Measurements from ENCODE around the gene OR6C75. TPM values are rescaled to one million over a fixed set of nuclear protein-coding genes. Genes with fewer than 3 reads are reported as not detected.
"Not testable (repeated sequence)": the region's sequence is repeated elsewhere in the genome, so short reads cannot be mapped to it uniquely, and the experiment has no call there.

OR6C75 gene
- not detected in 2 replicates for total RNA-seq

DNA sequence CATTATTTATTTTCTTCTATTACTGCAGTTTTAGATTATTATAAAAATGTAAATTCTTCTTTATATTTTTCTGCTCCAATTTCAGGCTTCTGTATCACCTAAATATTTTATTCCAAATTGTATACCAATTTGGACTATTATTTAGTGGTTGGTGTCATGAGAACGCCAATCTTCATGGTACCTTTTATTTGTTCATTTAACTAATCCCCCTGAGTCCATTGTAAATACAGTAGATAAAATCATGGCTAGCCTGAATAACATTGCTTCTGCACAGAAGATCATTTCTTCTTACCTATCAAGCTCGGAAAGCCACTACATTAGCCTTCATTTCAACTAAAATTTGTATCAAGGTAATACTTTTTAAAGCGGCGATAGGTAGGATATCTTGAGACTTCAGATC lies at the start of gene OR6C75:
Gene OR6C75 (plus strand): TSS at position 301 of the 400 bp plus-strand sequence. CDS start 2,136 bp downstream, outside the sequence.
- TF ChIP-seq, protein P1, sequence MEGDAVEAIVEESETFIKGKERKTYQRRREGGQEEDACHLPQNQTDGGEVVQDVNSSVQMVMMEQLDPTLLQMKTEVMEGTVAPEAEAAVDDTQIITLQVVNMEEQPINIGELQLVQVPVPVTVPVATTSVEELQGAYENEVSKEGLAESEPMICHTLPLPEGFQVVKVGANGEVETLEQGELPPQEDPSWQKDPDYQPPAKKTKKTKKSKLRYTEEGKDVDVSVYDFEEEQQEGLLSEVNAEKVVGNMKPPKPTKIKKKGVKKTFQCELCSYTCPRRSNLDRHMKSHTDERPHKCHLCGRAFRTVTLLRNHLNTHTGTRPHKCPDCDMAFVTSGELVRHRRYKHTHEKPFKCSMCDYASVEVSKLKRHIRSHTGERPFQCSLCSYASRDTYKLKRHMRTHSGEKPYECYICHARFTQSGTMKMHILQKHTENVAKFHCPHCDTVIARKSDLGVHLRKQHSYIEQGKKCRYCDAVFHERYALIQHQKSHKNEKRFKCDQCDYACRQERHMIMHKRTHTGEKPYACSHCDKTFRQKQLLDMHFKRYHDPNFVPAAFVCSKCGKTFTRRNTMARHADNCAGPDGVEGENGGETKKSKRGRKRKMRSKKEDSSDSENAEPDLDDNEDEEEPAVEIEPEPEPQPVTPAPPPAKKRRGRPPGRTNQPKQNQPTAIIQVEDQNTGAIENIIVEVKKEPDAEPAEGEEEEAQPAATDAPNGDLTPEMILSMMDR (IDR thresholded peaks at IDR 0.05; ENCODE audit: insufficient read depth, low read length, severe bottlenecking), result no peak
- no peak within 1 kb of the TSS for H3K4me3 ChIP-seq (ENCODE audit: low read depth, low read length)
- H3K36me3 ChIP-seq (ENCODE audit: control insufficient read depth, insufficient read depth, low read length), result no peaks in the 10 kb centered on the region
- no peaks in the 10 kb centered on the region for H3K27me3 ChIP-seq (ENCODE audit: control insufficient read depth, insufficient read depth, low read length)
- DNase-seq (ENCODE audit: low read depth), result no peak
- FAIRE-seq, result no peak

DNA sequence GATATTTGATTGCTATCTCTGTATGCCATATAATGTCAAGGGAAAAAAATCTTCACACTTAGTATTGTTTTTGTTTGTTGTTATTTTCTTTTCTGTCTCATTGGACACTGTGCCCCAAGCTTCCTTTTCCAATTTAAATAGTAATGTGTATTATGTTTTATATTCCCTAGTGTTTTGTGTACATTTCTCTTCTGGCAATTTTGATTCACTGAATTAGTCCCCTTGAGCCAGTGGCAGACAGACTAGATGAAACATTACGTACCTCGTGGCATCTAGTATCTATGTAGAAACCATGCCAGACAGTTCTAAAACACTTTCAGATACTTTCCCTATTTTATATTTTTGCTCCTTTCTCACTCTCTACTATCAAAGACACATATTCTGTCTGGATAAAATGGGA lies 48.7 kb upstream of the OR6C75 start, which contains the start of gene OR6C1:
Gene OR6C1 (plus strand): TSS at position 301 of the 400 bp plus-strand sequence. CDS start 6,257 bp downstream, outside the sequence.
- FAIRE-seq (no peak), DNase-seq (ENCODE audit: low read depth) (no peak)
- Histone ChIP-seq H3K4me3 (ENCODE audit: low read depth, low read length) (no peak within 1 kb of the TSS), H3K36me3 (ENCODE audit: control insufficient read depth, insufficient read depth, low read length) (no peaks in the 10 kb centered on the region), H3K27me3 (ENCODE audit: control insufficient read depth, insufficient read depth, low read length) (no peaks in the 10 kb centered on the region)
- TF ChIP-seq, protein P1 (IDR thresholded peaks at IDR 0.05; ENCODE audit: insufficient read depth, low read length, severe bottlenecking), result no peak

DNA sequence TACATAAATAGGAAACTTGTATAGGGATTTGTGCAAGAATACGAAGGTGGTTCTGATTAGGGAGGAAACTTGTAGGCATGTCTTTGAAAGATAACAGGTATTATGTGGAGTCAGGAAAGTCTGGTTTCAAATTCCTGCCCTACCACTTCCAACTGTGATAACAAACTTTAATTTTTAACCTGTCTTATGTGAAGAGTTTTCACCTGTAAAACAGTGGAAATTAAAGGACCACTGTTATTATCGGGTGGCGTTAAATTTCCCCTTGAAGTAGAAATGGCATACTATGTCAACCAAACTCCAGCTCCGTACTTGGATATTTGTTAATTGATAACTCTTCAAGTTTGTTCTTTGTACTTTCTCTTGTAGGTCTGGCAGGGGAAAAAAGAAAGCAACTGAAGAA lies 42.6 kb upstream of the OR6C75 start:
- no peak for DNase-seq (ENCODE audit: low read depth)
- FAIRE-seq, result no peak

DNA sequence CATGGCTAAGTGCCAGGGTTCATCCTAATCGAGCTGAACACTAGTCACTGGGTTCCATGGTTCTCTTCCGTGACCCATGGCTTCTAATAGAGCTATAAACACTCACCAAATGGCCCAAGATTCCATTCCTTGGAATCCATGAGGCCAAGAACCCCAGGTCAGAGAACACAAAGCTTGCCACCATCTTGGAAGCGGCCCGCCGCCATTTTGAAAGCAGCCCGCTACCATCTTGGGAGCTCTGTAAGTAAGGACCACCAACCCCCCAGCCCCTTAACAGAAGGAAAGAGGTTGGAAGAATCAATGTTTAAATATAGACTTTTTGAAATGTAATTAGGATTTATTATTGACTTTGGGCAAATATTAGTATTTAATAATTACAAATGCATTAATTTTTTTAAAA lies 37.0 kb upstream of the OR6C75 start:
- DNase-seq (ENCODE audit: low read depth); H3K36me3 ChIP-seq (ENCODE audit: control insufficient read depth, insufficient read depth, low read length); H3K4me3 ChIP-seq (ENCODE audit: low read depth, low read length); FAIRE-seq; H3K27me3 ChIP-seq (ENCODE audit: control insufficient read depth, insufficient read depth, low read length): not testable (repeated sequence)

More for the DNA sequence above, 42.6 kb upstream of the OR6C75 start:
- no peaks in the 10 kb centered on the region for H3K36me3 ChIP-seq (ENCODE audit: control insufficient read depth, insufficient read depth, low read length)
- H3K27me3 ChIP-seq (ENCODE audit: control insufficient read depth, insufficient read depth, low read length), result no peaks in the 10 kb centered on the region
- TF ChIP-seq, protein P1 (IDR thresholded peaks at IDR 0.05; ENCODE audit: insufficient read depth, low read length, severe bottlenecking), result no peak
- H3K4me3 ChIP-seq (ENCODE audit: low read depth, low read length), result no peak overlapping the region

DNA sequence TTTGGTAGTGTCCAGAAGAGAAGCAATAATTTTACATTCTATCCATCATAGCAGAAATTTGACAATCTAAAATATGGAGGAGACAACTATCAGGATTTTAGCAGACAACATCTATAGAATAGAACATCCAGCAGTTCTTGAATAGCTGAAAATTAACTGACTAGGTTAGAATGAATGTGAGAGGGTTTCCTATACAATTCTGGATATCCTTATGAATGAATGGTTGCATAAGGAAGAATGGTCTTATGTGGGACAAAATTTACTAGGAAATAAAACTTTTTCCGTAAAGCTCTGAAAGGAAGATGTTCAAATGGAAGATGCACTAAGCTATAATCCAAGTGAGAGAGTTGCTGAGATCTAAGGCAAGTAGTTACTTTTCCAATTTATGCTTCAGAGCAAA lies 32.3 kb upstream of the OR6C75 start, which contains the start of gene OR6C3:
Gene OR6C3 (plus strand): TSS at position 301 of the 400 bp plus-strand sequence. CDS start 955 bp downstream, outside the sequence.
- TF ChIP-seq, protein P1 (IDR thresholded peaks at IDR 0.05; ENCODE audit: insufficient read depth, low read length, severe bottlenecking), result no peak
- H3K36me3 ChIP-seq (ENCODE audit: control insufficient read depth, insufficient read depth, low read length), result no peaks in the 10 kb centered on the region
- no peak for FAIRE-seq
- DNase-seq (ENCODE audit: low read depth), result no peak
- no peak within 1 kb of the TSS for H3K4me3 ChIP-seq (ENCODE audit: low read depth, low read length)
- no peaks in the 10 kb centered on the region for H3K27me3 ChIP-seq (ENCODE audit: control insufficient read depth, insufficient read depth, low read length)

DNA sequence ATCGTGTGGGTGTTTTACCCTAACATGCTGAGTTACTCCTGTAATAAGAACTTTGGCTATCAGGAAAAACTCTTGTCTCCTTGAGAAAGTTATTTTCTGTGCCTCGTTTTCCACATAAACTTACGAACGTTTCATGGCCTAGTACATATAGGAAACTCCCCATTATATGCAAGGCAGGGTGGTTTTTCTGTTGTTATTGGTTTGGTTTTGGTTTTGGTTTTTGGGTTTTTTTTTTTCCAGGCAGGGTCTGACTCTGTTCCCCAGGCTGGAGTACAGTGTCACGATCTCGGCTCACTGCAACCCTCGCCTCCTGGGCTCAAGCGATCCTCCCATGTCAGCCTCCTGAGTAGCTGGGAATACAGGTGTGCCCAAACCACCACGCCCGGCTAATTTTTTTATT lies 26.8 kb upstream of the OR6C75 start:
- H3K27me3 ChIP-seq (ENCODE audit: control insufficient read depth, insufficient read depth, low read length), result no peaks in the 10 kb centered on the region

DNA sequence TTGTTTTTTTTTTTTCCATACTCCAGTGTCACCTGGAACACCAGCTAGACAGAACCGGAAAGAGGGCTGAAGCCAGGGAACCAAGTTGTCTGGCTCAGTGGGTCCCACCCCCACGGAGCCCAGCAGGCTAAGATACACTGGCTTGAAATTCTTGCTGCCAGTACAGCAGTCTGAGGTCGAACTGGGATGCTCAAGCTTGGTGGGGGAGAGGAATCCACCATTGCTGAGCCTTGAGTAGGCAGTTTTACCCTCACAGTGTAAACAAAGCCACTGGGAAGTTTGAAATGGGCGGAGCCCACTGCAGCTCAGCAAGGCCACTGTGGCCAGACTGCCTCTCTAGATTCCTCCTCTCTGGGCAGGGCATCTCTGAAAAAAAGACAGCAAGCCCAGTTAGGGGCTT lies 7.4 kb upstream of the OR6C75 start:
- not testable (repeated sequence) for H3K4me3 ChIP-seq (ENCODE audit: low read depth, low read length); H3K27me3 ChIP-seq (ENCODE audit: control insufficient read depth, insufficient read depth, low read length); H3K36me3 ChIP-seq (ENCODE audit: control insufficient read depth, insufficient read depth, low read length); FAIRE-seq; DNase-seq (ENCODE audit: low read depth)

More for the DNA sequence above, 26.8 kb upstream of the OR6C75 start:
- DNase-seq (ENCODE audit: low read depth) (no peak), FAIRE-seq (no peak)
- Histone ChIP-seq H3K4me3 (ENCODE audit: low read depth, low read length) (no peak overlapping the region), H3K36me3 (ENCODE audit: control insufficient read depth, insufficient read depth, low read length) (no peaks in the 10 kb centered on the region)
- TF ChIP-seq, protein P1 (IDR thresholded peaks at IDR 0.05; ENCODE audit: insufficient read depth, low read length, severe bottlenecking), result no peak

Data from bronchial epithelial cell (primary cell).